Neural cell (in vitro differentiated cells): ENCODE data around the gene OPA1. TPM values are rescaled to one million over a fixed set of nuclear protein-coding genes. Genes with fewer than 3 reads are reported as not detected.

Source experiments
- H2AFZ ChIP-seq: fragments of 200-600, 300-800 bp; sonication (generic), shearing (Covaris generic); 2 replicates; pipeline ENCODE4 v1.6.0; 2014; ENCODE audit warnings: low read depth, mild to moderate bottlenecking, antibody characterized with exemption, low read length, moderate library complexity
- H3F3A ChIP-seq: fragments of 200-600 bp; shearing (Covaris generic); 2 replicates; pipeline ENCODE4 v1.6.1; 2016; ENCODE audit warnings: mild to moderate bottlenecking, moderate library complexity, mixed read lengths, antibody characterized with exemption, low read length; ENCODE audit not compliant: insufficient read depth, poor library complexity, severe bottlenecking
- H3K27ac ChIP-seq: fragments of 200-600, 300-800 bp; sonication (generic), shearing (Covaris generic); 2 replicates; pipeline ENCODE4 v1.5.1; 2014; ENCODE audit warnings: mild to moderate bottlenecking, low read length, moderate library complexity
- H3K27me3 ChIP-seq: fragments of 300-800, 200-600 bp; sonication (generic), shearing (Covaris generic); 2 replicates; pipeline ENCODE4 v1.6.0; 2014; ENCODE audit warnings: mild to moderate bottlenecking, low read depth, low read length, moderate library complexity; ENCODE audit not compliant: insufficient read depth
- H3K36me3 ChIP-seq: fragments of 300-800, 200-600 bp; sonication (generic), shearing (Covaris generic); 2 replicates; pipeline ENCODE4 v1.5.1; 2014; ENCODE audit warnings: mild to moderate bottlenecking, antibody characterized with exemption, low read length, moderate library complexity; ENCODE audit not compliant: insufficient read depth
- H3K4me2 ChIP-seq: fragments of 300-800, 200-600 bp; sonication (generic), shearing (Covaris generic); 2 replicates; pipeline ENCODE4 v1.6.0; 2014; ENCODE audit warnings: mild to moderate bottlenecking, low read length
- H3K4me3 ChIP-seq: fragments of 300-800, 200-600 bp; sonication (generic), shearing (Covaris generic); 2 replicates; pipeline ENCODE4 v1.5.1; 2014; ENCODE audit warnings: mild to moderate bottlenecking, low read length, moderate library complexity
- H3K79me2 ChIP-seq: fragments of 200-600 bp; shearing (Covaris generic); replicated peaks from 2 replicates; pipeline ENCODE4 v1.6.0; 2014; ENCODE audit warnings: mild to moderate bottlenecking, low read length, moderate library complexity; ENCODE audit not compliant: insufficient read depth
- H3K9ac ChIP-seq: fragments of 300-800, 200-600 bp; sonication (generic), shearing (Covaris generic); 2 replicates; pipeline ENCODE4 v1.6.1; 2016; ENCODE audit warnings: mild to moderate bottlenecking, low read length, mixed read lengths
- H3K9me2 ChIP-seq: fragments of 200-600 bp; shearing (Covaris generic); 2 replicates; pipeline ENCODE4 v1.6.1; 2016; ENCODE audit warnings: mild to moderate bottlenecking, low read length, mixed read lengths; ENCODE audit not compliant: insufficient read depth
- H3K9me3 ChIP-seq: fragments of 200-600, 300-800 bp; sonication (generic), shearing (Covaris generic); 2 replicates; pipeline ENCODE4 v1.6.1; 2016; ENCODE audit warnings: mild to moderate bottlenecking, mixed run types, low read length, moderate library complexity, mixed read lengths
- H4K20me1 ChIP-seq: fragments of 200-600 bp; shearing (Covaris generic); 2 replicates; pipeline ENCODE4 v1.6.1; 2016; ENCODE audit warnings: mild to moderate bottlenecking, mixed run types; ENCODE audit not compliant: insufficient read depth
- EP300 ChIP-seq: fragments of 450-650 bp; conservative IDR thresholded peaks from 2 replicates; pipeline ENCODE4 v1.6.1; 2014; ENCODE audit warnings: antibody characterized with exemption, mild to moderate bottlenecking, moderate library complexity; ENCODE audit not compliant: poor library complexity, severe bottlenecking
- EZH2 ChIP-seq: fragments of 200-600, 300-800 bp; shearing (Covaris generic), sonication (generic); IDR thresholded peaks from 2 replicates; pipeline ENCODE4 v1.6.1; 2014; ENCODE audit warnings: antibody characterized with exemption, low read length, borderline replicate concordance, mild to moderate bottlenecking; ENCODE audit not compliant: insufficient read depth, poor library complexity, severe bottlenecking
- MXI1 ChIP-seq: fragments of 450-650 bp; conservative IDR thresholded peaks from 2 replicates; pipeline ENCODE4 v1.6.1; 2014; ENCODE audit warnings: antibody characterized with exemption, mild to moderate bottlenecking; ENCODE audit not compliant: poor library complexity, severe bottlenecking
- POLR2AphosphoS5 ChIP-seq: IDR thresholded peaks from 2 replicates; pipeline ENCODE4 v1.6.1; 2012
- RAD21 ChIP-seq: fragments of 450-650 bp; conservative IDR thresholded peaks from 2 replicates; pipeline ENCODE4 v1.6.1; 2014; ENCODE audit warnings: antibody characterized with exemption, mild to moderate bottlenecking, moderate library complexity
- SMC3 ChIP-seq: fragments of 450-650 bp; conservative IDR thresholded peaks from 2 replicates; pipeline ENCODE4 v1.6.1; 2014; ENCODE audit warnings: antibody characterized with exemption, mild to moderate bottlenecking, moderate library complexity; ENCODE audit not compliant: poor library complexity
- TAF1 ChIP-seq: IDR thresholded peaks from 2 replicates; pipeline ENCODE4 v1.6.1; 2012; ENCODE audit warnings: low read depth
- polyA plus RNA-seq: library from polyadenylated mRNA; depleted of rRNA; stranded (reverse); fragments of >200 nt; gene quantifications from 2 replicates; pipeline ENCODE4 v1.2.3, GENCODE V29; 2014
- TF ChIP-seq, protein P1 (sequence below): fragments of 450-650 bp; IDR thresholded peaks from 2 replicates; pipeline ENCODE4 v1.5.1; 2014; ENCODE audit warnings: antibody characterized with exemption, mild to moderate bottlenecking, moderate library complexity; ENCODE audit not compliant: poor library complexity, severe bottlenecking
- TF ChIP-seq, protein P2 (sequence below): IDR thresholded peaks from 2 replicates; pipeline ENCODE4 v1.6.1; 2012; ENCODE audit warnings: borderline replicate concordance

Gene OPA1
- polyA plus RNA-seq, 1 donor from 2014 or later: 97.7 TPM

DNA sequence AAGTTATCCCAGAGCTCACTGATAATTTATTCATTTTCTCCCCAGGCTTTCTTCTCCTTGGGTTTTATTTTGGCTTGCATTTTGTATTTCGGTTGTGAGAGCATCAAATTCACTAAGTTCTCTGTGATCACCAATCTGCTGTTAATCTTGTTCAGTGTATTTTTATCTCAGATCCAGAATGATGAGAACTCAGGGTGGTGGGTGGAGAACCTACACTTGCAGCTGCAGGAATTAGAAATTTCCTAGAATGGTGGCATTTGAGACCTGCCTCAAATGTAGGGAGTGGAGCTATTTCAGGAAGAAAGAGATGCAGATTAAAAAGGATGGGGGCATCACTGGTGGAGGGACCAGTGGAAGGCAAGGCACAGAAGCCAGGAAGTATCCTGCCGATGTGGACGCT is 129.6 kb downstream of the OPA1 start:
- TF ChIP-seq EZH2: no peak
- TF ChIP-seq, protein P1, sequence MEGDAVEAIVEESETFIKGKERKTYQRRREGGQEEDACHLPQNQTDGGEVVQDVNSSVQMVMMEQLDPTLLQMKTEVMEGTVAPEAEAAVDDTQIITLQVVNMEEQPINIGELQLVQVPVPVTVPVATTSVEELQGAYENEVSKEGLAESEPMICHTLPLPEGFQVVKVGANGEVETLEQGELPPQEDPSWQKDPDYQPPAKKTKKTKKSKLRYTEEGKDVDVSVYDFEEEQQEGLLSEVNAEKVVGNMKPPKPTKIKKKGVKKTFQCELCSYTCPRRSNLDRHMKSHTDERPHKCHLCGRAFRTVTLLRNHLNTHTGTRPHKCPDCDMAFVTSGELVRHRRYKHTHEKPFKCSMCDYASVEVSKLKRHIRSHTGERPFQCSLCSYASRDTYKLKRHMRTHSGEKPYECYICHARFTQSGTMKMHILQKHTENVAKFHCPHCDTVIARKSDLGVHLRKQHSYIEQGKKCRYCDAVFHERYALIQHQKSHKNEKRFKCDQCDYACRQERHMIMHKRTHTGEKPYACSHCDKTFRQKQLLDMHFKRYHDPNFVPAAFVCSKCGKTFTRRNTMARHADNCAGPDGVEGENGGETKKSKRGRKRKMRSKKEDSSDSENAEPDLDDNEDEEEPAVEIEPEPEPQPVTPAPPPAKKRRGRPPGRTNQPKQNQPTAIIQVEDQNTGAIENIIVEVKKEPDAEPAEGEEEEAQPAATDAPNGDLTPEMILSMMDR: no peak
- no peak for TF ChIP-seq EP300
- no peak for TF ChIP-seq MXI1
- no peak for TF ChIP-seq RAD21
- TF ChIP-seq TAF1: no peak
- TF ChIP-seq, protein P2, sequence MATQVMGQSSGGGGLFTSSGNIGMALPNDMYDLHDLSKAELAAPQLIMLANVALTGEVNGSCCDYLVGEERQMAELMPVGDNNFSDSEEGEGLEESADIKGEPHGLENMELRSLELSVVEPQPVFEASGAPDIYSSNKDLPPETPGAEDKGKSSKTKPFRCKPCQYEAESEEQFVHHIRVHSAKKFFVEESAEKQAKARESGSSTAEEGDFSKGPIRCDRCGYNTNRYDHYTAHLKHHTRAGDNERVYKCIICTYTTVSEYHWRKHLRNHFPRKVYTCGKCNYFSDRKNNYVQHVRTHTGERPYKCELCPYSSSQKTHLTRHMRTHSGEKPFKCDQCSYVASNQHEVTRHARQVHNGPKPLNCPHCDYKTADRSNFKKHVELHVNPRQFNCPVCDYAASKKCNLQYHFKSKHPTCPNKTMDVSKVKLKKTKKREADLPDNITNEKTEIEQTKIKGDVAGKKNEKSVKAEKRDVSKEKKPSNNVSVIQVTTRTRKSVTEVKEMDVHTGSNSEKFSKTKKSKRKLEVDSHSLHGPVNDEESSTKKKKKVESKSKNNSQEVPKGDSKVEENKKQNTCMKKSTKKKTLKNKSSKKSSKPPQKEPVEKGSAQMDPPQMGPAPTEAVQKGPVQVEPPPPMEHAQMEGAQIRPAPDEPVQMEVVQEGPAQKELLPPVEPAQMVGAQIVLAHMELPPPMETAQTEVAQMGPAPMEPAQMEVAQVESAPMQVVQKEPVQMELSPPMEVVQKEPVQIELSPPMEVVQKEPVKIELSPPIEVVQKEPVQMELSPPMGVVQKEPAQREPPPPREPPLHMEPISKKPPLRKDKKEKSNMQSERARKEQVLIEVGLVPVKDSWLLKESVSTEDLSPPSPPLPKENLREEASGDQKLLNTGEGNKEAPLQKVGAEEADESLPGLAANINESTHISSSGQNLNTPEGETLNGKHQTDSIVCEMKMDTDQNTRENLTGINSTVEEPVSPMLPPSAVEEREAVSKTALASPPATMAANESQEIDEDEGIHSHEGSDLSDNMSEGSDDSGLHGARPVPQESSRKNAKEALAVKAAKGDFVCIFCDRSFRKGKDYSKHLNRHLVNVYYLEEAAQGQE: no peak
- TF ChIP-seq SMC3: no peak
- no peak for TF ChIP-seq POLR2AphosphoS5
- H3K79me2 ChIP-seq: no peaks in the 10 kb centered on the region
- no peaks in the 10 kb centered on the region for H3K9me2 ChIP-seq
- H3K4me2 ChIP-seq: no peak overlapping the region
- H2AFZ ChIP-seq: no peak overlapping the region
- H3K27ac ChIP-seq: no peak overlapping the region
- H3F3A ChIP-seq: no peaks in the 10 kb centered on the region
- no peaks in the 10 kb centered on the region for H3K36me3 ChIP-seq
- no peak overlapping the region for H3K4me3 ChIP-seq
- H3K9me3 ChIP-seq: no peaks in the 10 kb centered on the region
- H3K9ac ChIP-seq: no peak overlapping the region
- H4K20me1 ChIP-seq: no peaks in the 10 kb centered on the region
- no peaks in the 10 kb centered on the region for H3K27me3 ChIP-seq

DNA sequence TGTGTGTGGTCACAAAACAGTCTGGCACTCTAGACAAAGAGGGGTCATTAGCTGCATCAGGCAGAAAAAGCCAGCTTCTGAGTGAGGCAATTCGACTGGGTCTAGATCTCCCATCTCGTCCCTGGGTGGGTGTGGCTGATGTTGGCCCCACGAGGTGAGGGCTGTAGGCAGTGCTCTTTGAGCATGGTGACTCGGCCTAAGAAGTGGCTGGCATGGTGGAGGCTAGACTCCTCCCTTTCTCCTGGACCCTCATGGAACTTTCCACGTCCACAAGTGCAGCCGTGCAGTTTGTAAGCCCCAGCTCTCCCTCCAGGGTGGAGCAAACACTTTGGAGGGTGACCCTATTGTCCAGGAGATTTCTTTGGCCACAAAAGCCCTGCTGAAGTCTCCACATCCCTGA is 134.1 kb downstream of the OPA1 start:
- H3K4me3 ChIP-seq: no peak overlapping the region
- no peaks in the 10 kb centered on the region for H3F3A ChIP-seq
- no peak overlapping the region for H3K27ac ChIP-seq
- no peak overlapping the region for H2AFZ ChIP-seq
- no peaks in the 10 kb centered on the region for H3K36me3 ChIP-seq
- H3K9ac ChIP-seq: no peak overlapping the region
- no peak overlapping the region for H3K4me2 ChIP-seq
- no peaks in the 10 kb centered on the region for H3K27me3 ChIP-seq
- H3K9me3 ChIP-seq: no peaks in the 10 kb centered on the region
- TF ChIP-seq EZH2 (no peak), MXI1 (no peak), TAF1 (no peak), EP300 (no peak), SMC3 (no peak), RAD21 (no peak), POLR2AphosphoS5 (no peak)
- TF ChIP-seq, protein P2: no peak
- TF ChIP-seq, protein P1: no peak
- H3K79me2 ChIP-seq: no peaks in the 10 kb centered on the region
- no peaks in the 10 kb centered on the region for H3K9me2 ChIP-seq
- H4K20me1 ChIP-seq: no peaks in the 10 kb centered on the region
